ENCODE data around the gene SCN4B. TPM values are rescaled to one million over a fixed set of nuclear protein-coding genes. Genes with fewer than 3 reads are reported as not detected.

SCN4B gene
- total and polyA plus RNA-seq, 2 of the 4 experiments (the other 2 are of a cell fraction), result 0.18 to 0.44 TPM

DNA sequence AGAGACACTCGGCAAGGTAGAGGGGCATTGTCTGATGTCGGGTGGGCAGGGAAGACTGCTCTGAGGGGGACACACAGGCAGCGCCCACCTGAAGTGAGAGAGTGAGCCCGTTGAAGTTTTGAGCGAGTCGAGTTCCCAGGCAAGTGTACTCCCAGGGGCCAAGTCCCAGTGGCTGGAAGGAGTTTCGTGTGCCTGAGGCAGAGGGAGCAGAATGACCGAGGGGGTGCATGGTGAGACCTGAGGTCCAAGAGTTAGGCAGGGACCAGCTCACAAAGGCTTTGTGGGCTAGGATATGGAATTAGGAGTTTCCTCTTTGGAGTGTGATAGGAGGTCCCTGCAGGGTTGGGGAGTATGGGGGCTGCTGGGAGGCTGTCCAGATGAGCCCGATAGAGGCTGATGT lies 17.6 kb upstream of the SCN4B start:
- no TSS peak for BruUV-seq (replicated peaks)
- Histone ChIP-seq H2AK5ac (ENCODE audit: low read depth, low read length) (no peak overlapping the region), H4K5ac (ENCODE audit: low read depth, low read length) (no peak overlapping the region), H3K14ac (replicated peaks; ENCODE audit: low read depth, low read length) (no peak overlapping the region), H3K36me3 (ENCODE audit: control insufficient read depth, insufficient read depth, low read length) (no peaks in the 10 kb centered on the region), H2BK15ac (ENCODE audit: low read depth, low read length) (no peak overlapping the region), H3K4ac (ENCODE audit: low read depth, low read length) (no peak overlapping the region), H2AFZ (replicated peaks; ENCODE audit: low read length, poor library complexity) (no peak overlapping the region), H3K4me2 (ENCODE audit: low read depth, low read length) (no peak overlapping the region), H2BK5ac (ENCODE audit: low read depth, low read length, poor library complexity, severe bottlenecking) (no peak overlapping the region), H3K18ac (ENCODE audit: low read depth, low read length) (no peak overlapping the region), H3K27me3 (ENCODE audit: control insufficient read depth, insufficient read depth, low read length) (peaks cover 20% of the 10 kb centered on the region), H2BK20ac (ENCODE audit: low read depth, low read length) (no peak overlapping the region), H4K8ac (ENCODE audit: low read depth in 2 of 2, low read length in 2 of 2) (no peak overlapping the region), H3K9me1 (ENCODE audit: insufficient read depth, low read length) (no peaks in the 10 kb centered on the region), H2BK120ac (ENCODE audit: low read depth, low read length) (no peak overlapping the region), H3K9ac (ENCODE audit: low read depth, low read length) (no peak overlapping the region), H4K91ac (ENCODE audit: insufficient read depth, low read depth, low read length) (no peak overlapping the region), H4K20me1 (ENCODE audit: insufficient read depth, low read length) (no peaks in the 10 kb centered on the region), H3K4me3 (ENCODE audit: insufficient read depth, low read depth, low read length) (no peak overlapping the region), H3K56ac (ENCODE audit: extremely low read depth, insufficient read depth, low read length) (no peak overlapping the region), H3K79me1 (ENCODE audit: low read depth in 1 of 2, low read length in 2 of 2) (no peaks in the 10 kb centered on the region), H2AK9ac (replicated peaks; ENCODE audit: low read depth, low read length, poor library complexity) (no peak overlapping the region), H3K9me3 (ENCODE audit: control insufficient read depth, insufficient read depth, low read length) (no peaks in the 10 kb centered on the region), H3K27ac (ENCODE audit: insufficient read depth, low read length) (no peak overlapping the region), H3K4me1 (ENCODE audit: control insufficient read depth, insufficient read depth, low read length) (peaks cover 3% of the 10 kb centered on the region; the same call in 1 of the 2 replicates), H3K23ac (ENCODE audit: low read depth, low read length) (no peak overlapping the region)
- 59% methylated on average over 7 of the region's 9 CpGs; no CpG with 5 or more reads in 1 of the 2 experiments for WGBS, 2 experiments (ENCODE audit: extremely low coverage in 2 of 2, insufficient read length in 1 of 2)
- CTCF ChIA-PET, result no interaction called here
- dilution Hi-C loops (cut with HindIII; ENCODE audit: low sequenced_read_pairs, unreplicated experiment) (no loop called here), intact Hi-C loops (cut with micrococcal nuclease) (no loop called here), in situ Hi-C loops (cut with MboI; ENCODE audit: low sequenced_read_pairs) (no loop called here)
- ATAC-seq (ENCODE audit: low read depth), result no peak
- no peak for DNase-seq
- POLR2A ChIA-PET (ENCODE audit: unreplicated experiment), result no interaction called here
- no peak for TF ChIP-seq CHD1 (IDR thresholded peaks at IDR 0.05; ENCODE audit: low read depth, low read length)
- TF ChIP-seq USF2 (IDR thresholded peaks at IDR 0.05; ENCODE audit: low read depth, low read length), result no peak
- TF ChIP-seq NFE2L2 (IDR thresholded peaks at IDR 0.05; ENCODE audit: low read depth, low read length), result no peak
- TF ChIP-seq RAD21 (IDR thresholded peaks at IDR 0.05; ENCODE audit: low read length), result no peak
- TF ChIP-seq MXI1 (IDR thresholded peaks at IDR 0.05; ENCODE audit: borderline replicate concordance, low read depth, low read length), result no peak
- no peak for TF ChIP-seq POLR2A (IDR thresholded peaks at IDR 0.05; ENCODE audit: low read depth, low read length)
- no peak for TF ChIP-seq BHLHE40 (IDR thresholded peaks at IDR 0.05; ENCODE audit: low read depth, low read length)
- no peak for TF ChIP-seq RCOR1 (IDR thresholded peaks at IDR 0.05; ENCODE audit: insufficient replicate concordance, low read length)
- TF ChIP-seq RFX5 (IDR thresholded peaks at IDR 0.05; ENCODE audit: low read depth, low read length), result no peak
- no peak for TF ChIP-seq SMC3 (IDR thresholded peaks at IDR 0.05; ENCODE audit: low read depth, low read length)
- no peak for TF ChIP-seq FOS (IDR thresholded peaks at IDR 0.05; ENCODE audit: low read depth, low read length)
- TF ChIP-seq, protein P1, sequence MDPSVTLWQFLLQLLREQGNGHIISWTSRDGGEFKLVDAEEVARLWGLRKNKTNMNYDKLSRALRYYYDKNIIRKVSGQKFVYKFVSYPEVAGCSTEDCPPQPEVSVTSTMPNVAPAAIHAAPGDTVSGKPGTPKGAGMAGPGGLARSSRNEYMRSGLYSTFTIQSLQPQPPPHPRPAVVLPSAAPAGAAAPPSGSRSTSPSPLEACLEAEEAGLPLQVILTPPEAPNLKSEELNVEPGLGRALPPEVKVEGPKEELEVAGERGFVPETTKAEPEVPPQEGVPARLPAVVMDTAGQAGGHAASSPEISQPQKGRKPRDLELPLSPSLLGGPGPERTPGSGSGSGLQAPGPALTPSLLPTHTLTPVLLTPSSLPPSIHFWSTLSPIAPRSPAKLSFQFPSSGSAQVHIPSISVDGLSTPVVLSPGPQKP (IDR thresholded peaks at IDR 0.05; ENCODE audit: borderline replicate concordance, low read depth, low read length), result no peak
- TF ChIP-seq CEBPB (IDR thresholded peaks at IDR 0.05; ENCODE audit: low read depth, low read length), result no peak
- TF ChIP-seq CTCF (conservative IDR thresholded peaks at IDR 0.05; ENCODE audit: low read depth, low read length), result no peak
- no peak for TF ChIP-seq MAFK (IDR thresholded peaks at IDR 0.05; ENCODE audit: low read depth, low read length)
